Heart left ventricle (tissue), 16 donors: ENCODE measurements around the gene IL6. TPM values are rescaled to one million over a fixed set of nuclear protein-coding genes. Genes with fewer than 3 reads are reported as not detected.

ENCODE experiments used
- ATAC-seq, 4 donors: fragments of 200-7000 bp; cut with Tn5 transposase; one replicate each; pipeline ENCODE4 v1.9.1; 2020 to 2022; ENCODE audit warnings: moderate library complexity in 4 of 4, mild to moderate bottlenecking in 3 of 4, moderate number of reproducible peaks in 1 of 4
- DNase-seq, 5 donors: peaks; one replicate each; pipeline ENCODE4 v3.0.0-alpha.2; 2020
- H3K27ac ChIP-seq, 12 donors: fragments of 200-600 bp; sonication (generic) in 4 of 12; one replicate each; pipeline versions ENCODE4 v1.5.0 to v1.8.0; 2016 to 2022; ENCODE audit warnings: mild to moderate bottlenecking in 2 of 12
- H3K27me3 ChIP-seq, 9 donors: fragments of 200-600 bp; sonication (generic) in 2 of 9; one replicate each; pipeline versions ENCODE4 v1.5.1 to v1.8.0; 2016 to 2022; ENCODE audit warnings: mild to moderate bottlenecking in 3 of 9
- H3K36me3 ChIP-seq, 9 donors: fragments of 200-600 bp; sonication (generic) in 2 of 9; one replicate each; pipeline versions ENCODE4 v1.5.0 to v1.8.0; 2018 to 2022; ENCODE audit warnings: mild to moderate bottlenecking in 2 of 9
- H3K4me1 ChIP-seq, 12 donors: fragments of 200-600 bp; sonication (generic) in 4 of 12; one replicate each; pipeline versions ENCODE4 v1.5.0 to v1.8.0; 2016 to 2022; ENCODE audit warnings: mild to moderate bottlenecking in 3 of 12
- H3K4me3 ChIP-seq, 12 donors: fragments of 200-600 bp; sonication (generic) in 4 of 12; one replicate each; pipeline versions ENCODE4 v1.5.0 to v1.8.0; 2017 to 2022; ENCODE audit warnings: mild to moderate bottlenecking in 9 of 12, moderate library complexity in 4 of 12
- H3K9me3 ChIP-seq, 12 donors: fragments of 200-600 bp; sonication (generic) in 4 of 12; one replicate each; pipeline versions ENCODE4 v1.5.0 to v1.8.0; 2016 to 2022; ENCODE audit warnings: mild to moderate bottlenecking in 1 of 12
- CTCF ChIP-seq, 12 donors: fragments of 200-600 bp; sonication (generic) in 4 of 12; IDR thresholded peaks; one replicate each; pipeline versions ENCODE4 v1.5.0 to v1.8.0; 2018 to 2022; ENCODE audit warnings: antibody characterized with exemption in 12 of 12, mild to moderate bottlenecking in 5 of 12
- POLR2A ChIP-seq, 2 donors: fragments of 450-650 bp; IDR thresholded peaks; one replicate each; pipeline ENCODE4 v1.6.1; 2017; ENCODE audit warnings: antibody characterized with exemption in 2 of 2, mild to moderate bottlenecking in 2 of 2, moderate library complexity in 2 of 2
- WGBS, 4 donors: extraction: QIAGEN DNeasy Blood & Tissue Kit in 2 of 4; methylation state at CpG; one replicate each; pipeline versions ENCODE4 v1.1.5 to v1.1.7; 2013 to 2018; 5-methylcytosine and 5-hydroxymethylcytosine counted together
- intact Hi-C, 10 donors: fragments of 100-400 bp; cut with DNase I; formaldehyde crosslinking; loops; one replicate each; pipeline versions ENCODE4 v1.11.1 to v1.14.2; 2022
- polyA plus RNA-seq, 2 donors: library from polyadenylated mRNA; stranded (reverse); fragments of 200-250 nt; gene quantifications; one replicate each; pipeline ENCODE4 v1.2.3, GENCODE V29; 2013
- total RNA-seq, 9 donors: library from RNA; depleted of rRNA in 2 of 9; stranded (reverse); fragments of >200 nt in 2 of 9; fragmentation: NEBNext Ultra II Directional in 3 of 9; extraction: Animal tissue kit (Norgen Biotek cat#: 25700) in 3 of 9; gene quantifications; one replicate each; pipeline versions ENCODE4 v1.1.0 to v1.2.4, GENCODE V29; 2016 to 2023
- donor health status: ischemic (EF 13 %, LVEDD 7.1; RV severe dilation, severe dysfunction).
- donor health status: healthy with polysubstance abuse.
- donor health status: DM: no; HTN: yes; CAD: no.
- donor health status: DM: no; HTN: no; CAD: no.
- donor health status: ischemic (EF 25% LVEDD 6.9; RV normal size, moderate dysfunction).
- donor health status: ischemic (EF 25% LVEDD 5.7; RV mildly dilated, moderate dysfunction).
- donor health status: healthy.
- donor health status: DM: yes; HTN: yes; CAD: no.
- donor health status: ischemic (EF 35%, LVEDD 5.7; RV mildly dilated, moderate dysfunction).
- donor health status: nonischemic (EF 11% LVEDD 7.7; RV severe dilation, severe dysfunction).
- donor health status: DM: yes; HTN: yes; CAD: no.
- donor health status: PGD.
- donor health status: ischemic (EF 29% LVEDD 5.4; RV normal size, mild dysfunction).
- donor health status: nonischemic (EF 23%, LVEDD 6.1; RV moderate dilation, normal function).

IL6 gene
- total and polyA plus RNA-seq, 11 donors: 0.72 to 15.1 (median 1.9) TPM; not detected in 1

GRCh38 chr7:22731766-22732165 is 4.8 kb downstream of the IL6 start:
- H3K9me3 ChIP-seq: peaks cover 0 to 6% (median 0%) of the 10 kb centered on the region in 12 donors
- DNase-seq: no peak
- WGBS, 4 donors: 87 to 97% (median 95%) methylated on average over 2 of the region's 2 CpGs

DNA sequence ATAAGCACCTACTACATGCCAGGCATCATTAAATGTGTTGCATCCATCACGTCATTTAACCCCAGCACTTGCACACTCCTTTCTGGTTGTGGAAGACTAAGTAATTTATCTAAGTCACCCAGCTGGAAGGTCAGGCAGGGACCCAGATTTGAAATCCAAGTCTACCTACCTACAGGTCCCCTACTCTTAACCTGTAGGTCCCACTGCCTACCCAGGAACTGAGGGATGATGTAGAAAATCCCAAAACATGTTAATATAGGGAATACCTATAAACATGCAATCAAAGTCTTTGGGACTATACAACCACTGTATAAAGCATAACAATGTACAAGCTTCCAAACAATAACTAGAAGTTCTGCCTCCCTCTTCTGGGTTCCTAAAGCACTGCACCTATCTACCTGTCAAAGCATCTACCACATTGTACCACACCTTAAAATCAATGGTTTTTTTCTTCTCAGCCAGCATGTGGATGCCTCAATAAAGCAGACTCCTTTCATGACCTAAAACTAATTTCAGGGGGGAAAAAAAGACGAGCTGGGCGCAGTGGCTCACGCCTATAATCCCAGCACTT is 5.6 kb downstream of the IL6 start:
- no peak overlapping the region for H3K27ac ChIP-seq
- H3K4me3 ChIP-seq: no peak overlapping the region
- H3K36me3 ChIP-seq: peaks cover 0 to 7% (median 0%) of the 10 kb centered on the region in 9 donors
- intact Hi-C loops: loop anchor here in 3 of 10 donors (2.0 to 5.0 kb wide), 3 partner anchors 130 to 325 kb away; no protein-coding TSS in a partner anchor
- peaks cover 0 to 17% (median 3%) of the 10 kb centered on the region in 12 donors for H3K4me1 ChIP-seq
- peaks cover 0 to 14% (median 0%) of the 10 kb centered on the region in 12 donors for H3K9me3 ChIP-seq
- peaks cover 0 to 2% (median 0%) of the 10 kb centered on the region in 9 donors for H3K27me3 ChIP-seq
- TF ChIP-seq CTCF (IDR thresholded peaks at IDR 0.05) (peak in 8 of 12 donors; percentile 8 to 34 (median 22)), POLR2A (IDR thresholded peaks at IDR 0.05) (no peak)
- 83 to 94% (median 90%) methylated on average over 4 of the region's 4 CpGs for WGBS, 4 donors
- DNase-seq (no peak), ATAC-seq (no peak)

More at GRCh38 chr7:22731766-22732165, 4.8 kb downstream of the IL6 start:
- intact Hi-C loops: loop anchor here in 3 of 10 donors (2.0 to 5.0 kb wide), 3 partner anchors 131 to 326 kb away; no protein-coding TSS in a partner anchor
- peaks cover 0 to 26% (median 10%) of the 10 kb centered on the region in 12 donors for H3K4me1 ChIP-seq
- ATAC-seq: no peak
- TF ChIP-seq POLR2A (IDR thresholded peaks at IDR 0.05) (no peak), CTCF (IDR thresholded peaks at IDR 0.05) (no peak)
- peaks cover 0 to 7% (median 0%) of the 10 kb centered on the region in 9 donors for H3K36me3 ChIP-seq
- H3K27ac ChIP-seq: peak overlapping the region in 1 of 12 donors; percentile 35
- no peak overlapping the region for H3K4me3 ChIP-seq
- no peaks in the 10 kb centered on the region for H3K27me3 ChIP-seq

GRCh38 chr7:22733761-22734160 is 6.8 kb downstream of the IL6 start:
- peaks cover 0 to 14% (median 0%) of the 10 kb centered on the region in 12 donors for H3K9me3 ChIP-seq
- intact Hi-C loops: loop anchor here in 3 of 10 donors (2.0 to 5.0 kb wide), 3 partner anchors 129 to 324 kb away; no protein-coding TSS in a partner anchor
- WGBS, 4 donors: 88 to 91% (median 90%) methylated on average over 6 of the region's 6 CpGs
- no peak overlapping the region for H3K4me3 ChIP-seq
- peaks cover 0 to 5% (median 0%) of the 10 kb centered on the region in 9 donors for H3K36me3 ChIP-seq
- ATAC-seq (no peak), DNase-seq (no peak)
- peaks cover 0 to 4% (median 0%) of the 10 kb centered on the region in 9 donors for H3K27me3 ChIP-seq
- H3K27ac ChIP-seq: no peak overlapping the region
- peaks cover 0 to 17% (median 0%) of the 10 kb centered on the region in 12 donors for H3K4me1 ChIP-seq
- no peak for TF ChIP-seq POLR2A (IDR thresholded peaks at IDR 0.05)
- TF ChIP-seq CTCF (IDR thresholded peaks at IDR 0.05): no peak

DNA sequence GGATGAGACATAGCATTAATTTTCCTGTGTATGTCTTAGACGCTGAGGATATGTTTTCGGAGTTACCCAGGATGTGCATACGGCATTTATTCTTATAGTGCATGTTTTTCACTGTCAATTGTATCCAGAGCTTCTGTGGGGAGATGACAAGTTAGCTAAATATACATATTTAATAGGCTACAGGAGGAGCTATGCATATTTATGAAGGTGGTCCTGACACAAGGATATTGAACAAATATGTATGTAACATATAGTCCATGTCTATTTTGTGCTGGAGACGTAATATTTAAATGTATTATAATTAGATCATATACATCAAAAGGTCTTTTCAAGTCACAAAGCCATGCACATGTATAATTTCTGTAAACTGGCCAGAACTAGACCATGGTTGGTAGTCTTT is 16.0 kb downstream of the IL6 start:
- Histone ChIP-seq H3K27me3 (no peaks in the 10 kb centered on the region), H3K36me3 (no peaks in the 10 kb centered on the region), H3K4me1 (no peaks in the 10 kb centered on the region), H3K4me3 (no peak overlapping the region), H3K9me3 (no peaks in the 10 kb centered on the region), H3K27ac (no peak overlapping the region)
- intact Hi-C loops: no loop called here
- no peak for ATAC-seq
- TF ChIP-seq POLR2A (IDR thresholded peaks at IDR 0.05): no peak
- TF ChIP-seq CTCF (IDR thresholded peaks at IDR 0.05): no peak
- no peak for DNase-seq
- WGBS, 4 donors: 89 to 98% (median 92%) methylated on average over 4 of the region's 4 CpGs
